ENCODE data around the gene C10orf53.

C10orf53 gene

DNA sequence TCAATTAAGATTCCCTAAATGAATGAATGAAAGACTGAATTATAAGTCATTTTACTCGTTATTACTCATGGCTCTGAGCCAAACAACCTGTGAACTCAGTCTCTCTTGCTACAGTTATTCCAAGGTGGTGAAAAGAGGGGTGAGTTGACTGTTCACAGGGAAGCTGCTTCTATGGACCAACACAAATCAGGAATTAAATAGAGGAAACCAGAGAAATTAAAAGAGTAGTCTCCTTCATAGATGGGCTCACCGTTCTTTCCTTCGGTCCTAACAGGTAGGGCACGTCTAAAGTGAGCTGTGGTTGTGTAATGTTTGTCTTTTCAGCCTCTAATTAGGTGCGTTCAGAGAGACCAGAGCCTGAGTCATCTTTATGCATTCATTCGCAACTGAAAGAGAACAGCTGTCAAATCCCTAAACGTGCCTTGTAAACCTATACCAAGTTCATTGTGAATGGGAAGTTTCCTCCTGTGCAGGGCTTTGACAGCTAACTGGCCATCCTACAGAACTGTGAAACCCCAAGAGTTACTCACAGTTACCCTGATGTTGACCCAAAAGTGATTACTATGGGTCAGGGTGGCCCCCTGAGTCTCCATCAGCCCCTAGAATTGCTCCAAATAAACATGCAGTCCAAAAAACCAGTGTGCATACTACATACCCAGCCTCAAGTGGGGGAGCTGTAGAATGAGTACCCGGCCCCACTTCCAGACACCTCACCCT lies 18.2 kb upstream of the C10orf53 start (continued):
- TF ChIP-seq FEZF1 (tag by site-specific recombination; IDR thresholded peaks at IDR 0.05) (peak; percentile 68), ZNF138 (tag by site-specific recombination; IDR thresholded peaks at IDR 0.05; ENCODE audit: borderline replicate concordance) (no peak), ZSCAN5A (tag by site-specific recombination; IDR thresholded peaks at IDR 0.05) (no peak), EGR2 (tag by site-specific recombination; IDR thresholded peaks at IDR 0.05; ENCODE audit: low read depth) (no peak), ZNF239 (tag by site-specific recombination; IDR thresholded peaks at IDR 0.05) (no peak), ZNF514 (tag by site-specific recombination; IDR thresholded peaks at IDR 0.05) (no peak)

GRCh38 chr10:49662169-49662830 lies 17.2 kb upstream of the C10orf53 start:
- no peak for TF ChIP-seq SP3 (tag by site-specific recombination; IDR thresholded peaks at IDR 0.05)
- no peak for TF ChIP-seq ZNF580 (tag by site-specific recombination; IDR thresholded peaks at IDR 0.05)
- no peak for TF ChIP-seq ZNF701 (tag by site-specific recombination; IDR thresholded peaks at IDR 0.05)
- TF ChIP-seq, protein P1, sequence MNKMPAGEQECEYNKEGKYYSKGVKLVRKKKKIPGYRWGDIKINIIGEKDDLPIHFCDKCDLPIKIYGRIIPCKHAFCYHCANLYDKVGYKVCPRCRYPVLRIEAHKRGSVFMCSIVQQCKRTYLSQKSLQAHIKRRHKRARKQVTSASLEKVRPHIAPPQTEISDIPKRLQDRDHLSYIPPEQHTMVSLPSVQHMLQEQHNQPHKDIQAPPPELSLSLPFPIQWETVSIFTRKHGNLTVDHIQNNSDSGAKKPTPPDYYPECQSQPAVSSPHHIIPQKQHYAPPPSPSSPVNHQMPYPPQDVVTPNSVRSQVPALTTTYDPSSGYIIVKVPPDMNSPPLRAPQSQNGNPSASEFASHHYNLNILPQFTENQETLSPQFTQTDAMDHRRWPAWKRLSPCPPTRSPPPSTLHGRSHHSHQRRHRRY (tag by site-specific recombination; IDR thresholded peaks at IDR 0.05): no peak
- TF ChIP-seq, protein P2, sequence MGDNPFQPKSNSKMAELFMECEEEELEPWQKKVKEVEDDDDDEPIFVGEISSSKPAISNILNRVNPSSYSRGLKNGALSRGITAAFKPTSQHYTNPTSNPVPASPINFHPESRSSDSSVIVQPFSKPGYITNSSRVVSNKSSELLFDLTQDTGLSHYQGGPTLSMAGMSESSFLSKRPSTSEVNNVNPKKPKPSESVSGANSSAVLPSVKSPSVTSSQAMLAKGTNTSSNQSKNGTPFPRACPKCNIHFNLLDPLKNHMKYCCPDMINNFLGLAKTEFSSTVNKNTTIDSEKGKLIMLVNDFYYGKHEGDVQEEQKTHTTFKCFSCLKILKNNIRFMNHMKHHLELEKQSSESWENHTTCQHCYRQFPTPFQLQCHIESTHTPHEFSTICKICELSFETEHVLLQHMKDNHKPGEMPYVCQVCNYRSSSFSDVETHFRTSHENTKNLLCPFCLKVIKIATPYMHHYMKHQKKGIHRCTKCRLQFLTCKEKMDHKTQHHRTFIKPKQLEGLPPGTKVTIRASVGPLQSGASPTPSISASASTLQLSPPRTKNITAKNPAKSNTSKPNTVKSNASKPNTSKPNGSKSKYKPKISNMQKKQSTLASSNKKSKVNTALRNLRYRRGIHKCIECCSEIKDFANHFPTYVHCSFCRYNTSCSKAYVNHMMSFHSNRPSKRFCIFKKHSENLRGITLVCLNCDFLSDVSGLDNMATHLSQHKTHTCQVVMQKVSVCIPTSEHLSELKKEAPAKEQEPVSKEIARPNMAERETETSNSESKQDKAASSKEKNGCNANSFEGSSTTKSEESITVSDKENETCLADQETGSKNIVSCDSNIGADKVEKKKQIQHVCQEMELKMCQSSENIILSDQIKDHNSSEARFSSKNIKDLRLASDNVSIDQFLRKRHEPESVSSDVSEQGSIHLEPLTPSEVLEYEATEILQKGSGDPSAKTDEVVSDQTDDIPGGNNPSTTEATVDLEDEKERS (tag by site-specific recombination; IDR thresholded peaks at IDR 0.05): no peak
- TF ChIP-seq ZNF10 (tag by site-specific recombination; IDR thresholded peaks at IDR 0.05): no peak
- TF ChIP-seq KLF17 (tag by site-specific recombination; IDR thresholded peaks at IDR 0.05): no peak
- ChIA-PET CTCF (interaction anchor here (0.6 to 0.7 kb wide), 2 partner anchors 8 to 146 kb away, joined by 3 read pairs; no protein-coding TSS in a partner anchor), POLR2A (no interaction called here)

DNA sequence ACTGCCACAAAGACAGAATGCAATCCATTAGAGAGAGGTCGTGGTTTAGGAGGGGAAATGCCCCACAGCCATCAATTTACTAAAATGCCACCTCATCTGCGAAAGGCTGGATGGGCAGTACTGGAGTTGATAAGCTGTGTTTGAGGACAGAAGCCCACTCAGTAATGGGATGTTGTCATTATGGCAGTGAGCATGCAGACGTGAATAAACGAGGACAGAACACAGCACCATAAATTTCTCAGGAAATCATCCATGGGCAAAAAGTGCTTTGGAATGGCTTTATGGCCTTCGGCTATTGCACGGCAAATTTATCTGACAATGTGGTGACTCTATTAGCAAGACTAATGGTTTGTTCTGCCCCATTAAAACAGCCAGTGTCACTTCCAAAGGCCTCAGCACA lies 15.9 kb upstream of the C10orf53 start:
- no peak overlapping the region for H3K27ac ChIP-seq (ENCODE audit: extremely low read depth, low read depth, low read length)
- no peaks in the 10 kb centered on the region for H3K36me3 ChIP-seq (ENCODE audit: control insufficient read depth in 2 of 2, insufficient read depth in 1 of 2, low read length in 2 of 2)
- H3K9me3 ChIP-seq (ENCODE audit: control insufficient read depth, insufficient read depth, low read depth, low read length): no peaks in the 10 kb centered on the region
- H3K4me3 ChIP-seq (ENCODE audit: low read depth, low read length): no peak overlapping the region
- H3K4me1 ChIP-seq (ENCODE audit: control insufficient read depth, insufficient read depth, low read length): no peaks in the 10 kb centered on the region
- CTCF ChIA-PET: no interaction called here
- POLR2A ChIA-PET: no interaction called here
- TF ChIP-seq MZF1 (tag by site-specific recombination; IDR thresholded peaks at IDR 0.05; ENCODE audit: borderline replicate concordance): no peak
- no peak for TF ChIP-seq ZFP37 (tag by site-specific recombination; IDR thresholded peaks at IDR 0.05)
- TF ChIP-seq ELK4 (IDR thresholded peaks at IDR 0.05; ENCODE audit: borderline replicate concordance, low read depth, low read length): no peak
- no peak for TF ChIP-seq HOXC10 (CRISPR knock-in tag; IDR thresholded peaks at IDR 0.05)
- TF ChIP-seq PRDM4 (tag by site-specific recombination; IDR thresholded peaks at IDR 0.05): no peak
- no peak for TF ChIP-seq ZBTB20 (tag by site-specific recombination; IDR thresholded peaks at IDR 0.05)
- TF ChIP-seq ZNF623 (tag by site-specific recombination; IDR thresholded peaks at IDR 0.05): no peak

More at GRCh38 chr10:49662169-49662830, 17.2 kb upstream of the C10orf53 start:
- Histone ChIP-seq H3K4me1 (ENCODE audit: control insufficient read depth, insufficient read depth, low read length) (no peaks in the 10 kb centered on the region), H3K9me3 (ENCODE audit: control insufficient read depth, insufficient read depth, low read depth, low read length) (no peaks in the 10 kb centered on the region), H3K36me3 (ENCODE audit: control insufficient read depth in 2 of 2, insufficient read depth in 1 of 2, low read length in 2 of 2) (no peaks in the 10 kb centered on the region), H3K27ac (ENCODE audit: extremely low read depth, low read depth, low read length) (no peak overlapping the region), H3K4me3 (ENCODE audit: low read depth, low read length) (no peak overlapping the region)
